Amniotic epithelial cell (primary cell): ENCODE data around the gene NLRC5.
"Not testable (repeated sequence)": the region's sequence is repeated elsewhere in the genome, so short reads cannot be mapped to it uniquely, and the experiment has no call there.

ENCODE experiments used
- DNase-seq: peaks from one replicate; pipeline ENCODE4 v3.0.0-alpha.2; 2010; ENCODE audit warnings: low read depth

The NLRC5 gene

GRCh38 chr16:56981729-56982271 lies 7.6 kb upstream of the NLRC5 start:
- DNase-seq = no peak

- no peak for DNase-seq
Observed at GRCh38 chr16:56982695-56983094, 6.7 kb upstream of the NLRC5 start.

GRCh38 chr16:56983211-56983751 lies 6.1 kb upstream of the NLRC5 start:
- DNase-seq = no peak

- no peak for DNase-seq
Observed at GRCh38 chr16:56984639-56985038, 4.7 kb upstream of the NLRC5 start.

GRCh38 chr16:56985288-56985961 lies 3.9 kb upstream of the NLRC5 start:
- peak; percentile 86 for DNase-seq

- DNase-seq = no peak
Observed at GRCh38 chr16:56985962-56986360, 3.4 kb upstream of the NLRC5 start.

GRCh38 chr16:56986361-56986760 lies 3.0 kb upstream of the NLRC5 start:
- no peak for DNase-seq

GRCh38 chr16:56986908-56987307 lies 2.4 kb upstream of the NLRC5 start:
- not testable (repeated sequence) for DNase-seq

- no peak for DNase-seq
Observed at GRCh38 chr16:56987692-56988091, 1.7 kb upstream of the NLRC5 start.

- peak; percentile 72 for DNase-seq
Observed at GRCh38 chr16:56988161-56988947, 1.0 kb upstream of the NLRC5 start.

GRCh38 chr16:56989988-56990387 lies 631 bp downstream of the NLRC5 start:
- DNase-seq = no peak

GRCh38 chr16:56990407-56991286 lies 1.3 kb downstream of the NLRC5 start:
- DNase-seq = peak; percentile 45

- DNase-seq = not testable (repeated sequence)
Observed at GRCh38 chr16:56992431-56992830, 3.1 kb downstream of the NLRC5 start.

- peak; percentile 63 for DNase-seq
Observed at GRCh38 chr16:56993204-56993603, 3.8 kb downstream of the NLRC5 start.

GRCh38 chr16:56994311-56994710 lies 5.0 kb downstream of the NLRC5 start:
- DNase-seq = no peak

GRCh38 chr16:56995136-56995805 lies 5.9 kb downstream of the NLRC5 start:
- DNase-seq = no peak

- DNase-seq = no peak
Observed at GRCh38 chr16:56997264-56997663, 7.9 kb downstream of the NLRC5 start.

- no peak for DNase-seq
Observed at GRCh38 chr16:56997931-56998330, 8.6 kb downstream of the NLRC5 start.

- DNase-seq = no peak
Observed at GRCh38 chr16:56998352-56998751, 9.0 kb downstream of the NLRC5 start.

GRCh38 chr16:56998861-56999260 lies 9.5 kb downstream of the NLRC5 start:
- no peak for DNase-seq
